Prostate gland (tissue), 2 donors: ENCODE measurements around the gene PAN3.

Experiments used
- CTCF ChIP-seq, 4 experiments: fragments of 200-600 bp in 2 of 4; fragments of 450-650 bp in 2 of 4; sonication (generic) in 2 of 4; IDR thresholded peaks; 1 replicate in 3 of 4; 2 replicates in 1 of 4; pipeline ENCODE4 v1.5.1; 2016 to 2019; ENCODE audit warnings: antibody characterized with exemption in 4 of 4, mild to moderate bottlenecking in 2 of 4, moderate library complexity in 2 of 4
- POLR2AphosphoS5 ChIP-seq: sonication (generic); formaldehyde crosslinking; IDR thresholded peaks from one replicate; pipeline ENCODE4 v1.6.1; 2017; ENCODE audit warnings: antibody characterized with exemption

- no peak for TF ChIP-seq CTCF (IDR thresholded peaks at IDR 0.05)
- TF ChIP-seq POLR2AphosphoS5: no peak
Observed at GRCh38 chr13:28325022-28325421, 186.7 kb downstream of the PAN3 start.
